ENCODE data around the gene TPSAB1.

GRCh38 chr16:1193143-1193824 lies 47.2 kb upstream of the TPSAB1 start:
- TF ChIP-seq CTCF (IDR thresholded peaks at IDR 0.05 in 2 of 3, conservative IDR thresholded peaks at IDR 0.05 in 1 of 3; ENCODE audit: borderline replicate concordance in 1 of 3, insufficient read depth in 1 of 3, low read depth in 2 of 3, low read length in 2 of 3) (peak in 1 of 3 experiments; percentile 26; a peak in 2 of 6 replicates), EGR1 (IDR thresholded peaks at IDR 0.05; ENCODE audit: low read depth) (no peak; the same call in 1 of the 2 replicates), SP1 (IDR thresholded peaks at IDR 0.05; ENCODE audit: low read depth) (no peak), POLR2A (IDR thresholded peaks at IDR 0.05; ENCODE audit: borderline replicate concordance, extremely low read depth, insufficient read depth, insufficient read length) (peak; percentile 53), YY1 (IDR thresholded peaks at IDR 0.05; ENCODE audit: extremely low read depth, insufficient replicate concordance, low read depth, low read length) (no peak)
- TF ChIP-seq, protein P1, sequence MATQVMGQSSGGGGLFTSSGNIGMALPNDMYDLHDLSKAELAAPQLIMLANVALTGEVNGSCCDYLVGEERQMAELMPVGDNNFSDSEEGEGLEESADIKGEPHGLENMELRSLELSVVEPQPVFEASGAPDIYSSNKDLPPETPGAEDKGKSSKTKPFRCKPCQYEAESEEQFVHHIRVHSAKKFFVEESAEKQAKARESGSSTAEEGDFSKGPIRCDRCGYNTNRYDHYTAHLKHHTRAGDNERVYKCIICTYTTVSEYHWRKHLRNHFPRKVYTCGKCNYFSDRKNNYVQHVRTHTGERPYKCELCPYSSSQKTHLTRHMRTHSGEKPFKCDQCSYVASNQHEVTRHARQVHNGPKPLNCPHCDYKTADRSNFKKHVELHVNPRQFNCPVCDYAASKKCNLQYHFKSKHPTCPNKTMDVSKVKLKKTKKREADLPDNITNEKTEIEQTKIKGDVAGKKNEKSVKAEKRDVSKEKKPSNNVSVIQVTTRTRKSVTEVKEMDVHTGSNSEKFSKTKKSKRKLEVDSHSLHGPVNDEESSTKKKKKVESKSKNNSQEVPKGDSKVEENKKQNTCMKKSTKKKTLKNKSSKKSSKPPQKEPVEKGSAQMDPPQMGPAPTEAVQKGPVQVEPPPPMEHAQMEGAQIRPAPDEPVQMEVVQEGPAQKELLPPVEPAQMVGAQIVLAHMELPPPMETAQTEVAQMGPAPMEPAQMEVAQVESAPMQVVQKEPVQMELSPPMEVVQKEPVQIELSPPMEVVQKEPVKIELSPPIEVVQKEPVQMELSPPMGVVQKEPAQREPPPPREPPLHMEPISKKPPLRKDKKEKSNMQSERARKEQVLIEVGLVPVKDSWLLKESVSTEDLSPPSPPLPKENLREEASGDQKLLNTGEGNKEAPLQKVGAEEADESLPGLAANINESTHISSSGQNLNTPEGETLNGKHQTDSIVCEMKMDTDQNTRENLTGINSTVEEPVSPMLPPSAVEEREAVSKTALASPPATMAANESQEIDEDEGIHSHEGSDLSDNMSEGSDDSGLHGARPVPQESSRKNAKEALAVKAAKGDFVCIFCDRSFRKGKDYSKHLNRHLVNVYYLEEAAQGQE (IDR thresholded peaks at IDR 0.05; ENCODE audit: low read depth): no peak

Data from HCT116 (cell line).